HG02623 (cell line): Measurements from ENCODE around the gene RRH.
"Not testable (repeated sequence)": the region's sequence is repeated elsewhere in the genome, so short reads cannot be mapped to it uniquely, and the experiment has no call there.

Experiments used
- ATAC-seq: cut with Tn5 transposase; IDR thresholded peaks from one replicate; pipeline ENCODE4 v1.9.1; 2021; ENCODE audit warnings: moderate library complexity; ENCODE audit not compliant: unreplicated experiment

RRH gene

DNA sequence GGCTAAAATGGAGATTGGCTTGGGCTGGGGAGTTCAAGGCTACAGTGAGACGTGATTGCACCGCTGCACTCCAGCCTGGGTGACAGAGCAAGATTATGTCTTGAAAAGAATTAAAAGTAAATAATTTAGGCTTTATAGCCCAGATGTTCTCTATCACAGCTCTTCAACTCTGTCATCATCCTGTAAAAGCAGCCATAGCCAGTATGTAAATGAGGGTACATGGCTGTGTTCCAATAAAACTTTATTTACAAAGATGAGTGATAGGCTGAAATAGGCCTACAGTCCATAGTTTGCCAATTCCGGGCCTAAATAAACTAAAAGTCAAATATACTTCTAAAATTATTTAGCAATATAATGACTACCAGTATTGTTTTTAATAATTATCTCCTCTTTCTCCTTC lies 9.2 kb downstream of the RRH start:
- no peak for ATAC-seq

DNA sequence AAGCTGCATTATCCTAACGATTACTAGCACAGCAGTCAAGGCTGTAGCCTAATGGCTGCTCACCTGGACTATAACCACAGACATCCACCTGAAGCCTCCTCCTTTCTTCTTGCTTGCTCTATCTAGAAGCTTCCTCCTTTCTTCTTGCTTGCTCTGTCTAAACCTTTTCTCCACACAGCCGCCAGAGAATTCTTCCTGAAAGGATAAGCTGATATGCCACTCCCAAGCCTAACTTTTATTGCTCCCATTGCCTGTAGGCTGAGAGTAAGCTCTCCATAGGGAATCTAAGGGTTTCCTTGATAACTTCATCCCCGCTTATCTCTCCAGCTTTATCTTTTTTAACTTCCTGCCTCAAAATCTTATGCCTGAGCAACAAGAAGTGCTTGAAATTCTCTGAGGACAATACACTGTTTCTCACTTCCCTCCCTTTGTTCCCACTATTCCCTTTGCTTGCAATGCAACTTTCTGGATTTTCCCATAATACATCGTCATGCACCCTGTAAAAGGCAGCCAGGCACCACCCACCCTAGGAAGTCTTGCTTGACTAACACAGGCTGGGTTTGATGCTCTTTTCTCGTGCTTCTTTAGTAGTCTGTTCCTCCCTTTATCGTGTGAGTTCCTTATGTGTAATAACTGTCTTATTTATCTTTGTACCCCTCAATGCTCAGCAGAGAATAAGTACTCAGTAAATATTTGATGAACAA lies 18.8 kb downstream of the RRH start:
- ATAC-seq, result no peak

DNA sequence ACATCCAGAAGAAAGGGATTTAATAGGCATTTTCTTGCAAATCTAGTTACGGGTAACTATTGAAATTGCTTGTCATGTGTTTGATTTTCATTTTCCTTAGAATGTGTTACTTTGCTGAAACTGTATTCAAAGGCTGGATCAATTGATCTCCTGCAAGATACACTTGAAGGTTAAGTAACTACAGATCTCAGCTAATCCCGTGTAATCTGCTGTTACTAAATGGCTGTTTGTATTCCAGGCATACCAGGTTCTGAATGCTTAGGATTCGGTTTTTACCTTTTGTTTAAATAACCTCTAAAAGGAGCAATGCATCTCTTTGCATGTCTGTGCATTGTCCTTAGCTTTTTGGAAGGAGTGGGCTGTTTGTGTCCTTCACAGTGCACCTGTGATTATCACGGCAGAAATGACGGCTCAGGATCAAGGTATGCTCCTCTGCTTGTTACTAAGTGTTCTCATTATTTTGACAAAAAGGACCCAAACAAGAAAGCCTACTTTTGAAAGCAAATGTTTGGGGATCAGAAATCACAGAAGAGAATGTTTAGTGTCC lies 20.2 kb downstream of the RRH start, which contains the start of gene LRIT3:
Gene LRIT3, plus strand, starts transcription at position 212 of the 547 bp plus-strand sequence. Its CDS starts 95 bp downstream, at position 307.
- no peak for ATAC-seq

DNA sequence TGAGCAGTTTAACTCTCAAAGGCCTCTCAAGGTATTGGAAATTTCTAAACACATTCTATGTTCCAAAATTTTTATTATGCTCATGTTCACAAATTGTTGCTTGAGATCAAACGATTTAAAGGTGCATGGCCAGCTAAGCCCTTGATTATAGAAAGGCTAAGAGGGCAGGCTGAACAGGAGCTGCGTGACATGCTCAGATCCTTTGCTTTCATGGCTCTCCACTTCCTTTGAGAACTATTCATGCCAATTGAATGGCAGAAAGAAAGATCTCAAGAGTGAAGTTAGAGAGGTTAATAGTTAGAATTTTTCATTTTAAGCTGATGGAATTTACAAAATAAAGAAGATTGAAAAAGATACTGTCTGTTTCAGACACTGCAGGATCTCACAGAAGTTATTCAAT lies 20.7 kb downstream of the RRH start:
- ATAC-seq, result no peak

DNA sequence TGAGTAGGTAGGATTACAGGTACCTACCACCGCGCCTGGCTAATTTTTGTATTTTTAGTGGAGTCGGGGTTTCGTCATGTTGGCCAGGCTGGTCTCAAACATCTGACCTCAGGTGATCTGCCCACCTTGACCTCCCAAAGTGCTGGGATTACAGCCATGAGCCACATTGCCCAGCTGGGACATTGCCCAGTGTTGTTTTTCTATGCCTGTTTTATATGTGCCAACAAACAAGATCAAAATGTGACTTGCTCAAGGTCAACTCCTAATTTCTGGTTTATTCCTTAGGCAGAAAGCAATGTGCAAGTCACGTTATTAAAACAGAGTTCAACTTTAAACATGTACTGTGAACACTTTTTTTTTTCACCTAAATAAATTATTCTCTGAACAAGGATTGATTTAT lies 22.8 kb downstream of the RRH start:
- no peak for ATAC-seq

DNA sequence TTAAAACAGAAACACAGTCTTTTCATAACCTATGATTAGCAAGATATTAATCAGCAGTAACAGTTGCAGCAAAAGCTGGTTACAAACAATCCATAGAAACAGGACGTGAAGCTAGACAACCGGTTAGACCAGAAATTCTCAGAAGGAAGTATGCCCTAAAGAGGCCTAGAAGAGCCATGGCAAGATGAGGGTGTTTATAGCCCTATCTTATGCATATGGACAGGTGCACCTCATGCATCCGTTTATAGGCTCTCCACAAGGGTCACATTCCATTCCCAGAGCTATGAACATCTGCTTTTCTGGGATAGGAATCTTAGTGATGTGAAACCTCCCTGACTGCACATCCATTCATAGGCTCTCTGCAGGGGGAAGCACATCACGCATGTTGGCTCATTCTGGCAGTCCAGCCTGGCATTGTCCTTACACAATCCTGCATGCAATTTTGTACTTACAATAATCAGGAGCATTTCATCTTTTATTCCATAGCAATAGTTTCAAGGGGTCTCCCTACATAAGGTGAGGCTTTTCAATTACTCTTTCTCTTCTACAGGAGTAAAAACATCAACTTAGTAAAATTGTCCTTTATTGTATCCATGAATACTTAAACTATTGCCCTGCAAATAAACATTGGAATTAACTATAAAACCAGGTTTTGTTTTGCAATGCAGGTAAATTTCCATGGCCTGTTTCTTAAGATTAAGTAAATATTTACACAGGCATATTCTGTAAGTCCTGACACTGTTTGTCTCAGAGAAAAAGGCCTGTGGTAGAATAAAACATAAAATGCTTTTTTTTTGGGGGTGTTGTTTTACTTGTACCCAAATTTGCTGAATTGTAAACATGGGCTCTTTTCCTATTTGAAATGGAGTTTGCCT lies 31.9 kb downstream of the RRH start:
- ATAC-seq, result not testable (repeated sequence)

DNA sequence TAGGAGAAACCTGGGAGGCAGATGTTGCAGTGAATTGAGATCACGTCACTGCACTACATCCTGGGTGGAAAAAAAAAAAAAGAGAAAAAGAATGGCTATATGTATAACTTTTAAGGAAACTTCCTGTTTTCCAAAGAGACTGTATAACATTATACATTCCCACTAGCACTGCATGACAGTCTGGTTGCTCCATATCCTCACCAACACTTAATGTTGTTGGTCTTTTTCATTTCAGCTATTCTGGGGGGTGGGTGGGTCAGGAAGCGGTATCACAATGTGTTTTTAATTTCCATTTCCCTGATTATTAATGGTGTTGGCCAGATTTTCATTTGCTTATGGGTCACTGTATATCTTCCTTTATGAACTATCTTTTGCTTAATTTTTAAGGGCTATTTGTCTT lies 33.5 kb downstream of the RRH start:
- ATAC-seq, result no peak

DNA sequence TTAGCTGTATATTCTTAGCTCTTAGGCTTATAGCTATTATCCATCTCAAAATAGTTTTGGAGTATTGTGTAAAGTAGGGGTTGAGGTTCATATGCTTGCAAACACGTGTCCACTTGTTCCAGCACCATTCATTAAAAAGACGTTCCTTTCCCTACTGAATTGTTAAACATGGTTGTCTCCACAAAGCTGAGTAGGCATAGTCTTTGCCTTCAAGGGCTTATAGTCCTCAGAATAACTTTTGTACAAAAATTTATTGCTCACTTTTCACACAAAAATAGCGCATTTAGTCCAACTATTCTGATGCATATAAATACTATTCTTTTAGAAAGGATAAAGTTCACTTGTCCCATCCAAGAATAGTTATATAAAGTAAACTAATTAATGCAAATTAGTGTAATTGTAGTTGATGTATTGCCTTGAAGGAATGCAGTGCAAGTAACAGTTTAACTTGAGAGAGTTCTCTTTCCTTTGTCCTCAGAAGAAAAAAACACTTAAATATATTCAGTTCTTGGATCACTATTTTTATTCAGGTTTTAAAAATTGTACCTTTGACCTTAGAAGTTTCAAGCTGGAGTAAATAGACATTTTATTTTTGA lies 34.2 kb downstream of the RRH start:
- no peak for ATAC-seq

DNA sequence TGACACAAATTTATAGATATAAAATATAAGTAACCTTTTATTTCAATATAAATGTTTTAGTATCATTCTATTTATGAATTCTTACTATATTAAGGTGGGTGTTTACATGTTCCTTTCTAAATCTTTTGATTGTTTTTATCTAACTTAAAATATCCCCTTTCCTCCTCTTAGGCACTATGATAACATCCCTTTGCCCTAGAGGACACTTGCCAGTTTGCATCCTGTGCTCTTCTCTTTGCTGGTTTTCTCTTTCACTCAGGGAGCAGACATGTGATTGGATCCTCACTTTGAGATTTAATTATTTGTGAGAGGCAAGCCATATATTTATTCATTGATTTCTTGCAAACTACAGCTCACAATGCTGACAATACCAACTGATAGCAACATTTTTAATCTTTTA lies 36.4 kb downstream of the RRH start:
- ATAC-seq, result no peak

DNA sequence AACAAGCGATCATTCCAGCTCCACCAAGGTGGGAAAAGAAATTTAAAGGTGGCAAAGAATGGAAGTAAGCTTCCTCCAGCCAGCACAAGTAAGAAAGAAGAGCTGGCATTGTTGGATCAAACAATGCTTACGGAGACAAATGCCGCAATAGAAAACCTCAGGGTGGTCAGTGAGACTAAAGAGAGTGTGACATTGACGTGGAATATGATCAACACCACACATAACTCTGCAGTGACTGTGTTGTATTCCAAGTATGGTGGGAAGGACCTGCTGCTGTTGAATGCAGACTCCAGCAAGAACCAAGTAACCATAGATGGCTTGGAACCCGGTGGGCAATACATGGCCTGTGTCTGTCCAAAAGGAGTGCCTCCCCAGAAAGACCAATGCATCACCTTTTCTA lies 42.3 kb downstream of the RRH start:
- ATAC-seq, result no peak

DNA sequence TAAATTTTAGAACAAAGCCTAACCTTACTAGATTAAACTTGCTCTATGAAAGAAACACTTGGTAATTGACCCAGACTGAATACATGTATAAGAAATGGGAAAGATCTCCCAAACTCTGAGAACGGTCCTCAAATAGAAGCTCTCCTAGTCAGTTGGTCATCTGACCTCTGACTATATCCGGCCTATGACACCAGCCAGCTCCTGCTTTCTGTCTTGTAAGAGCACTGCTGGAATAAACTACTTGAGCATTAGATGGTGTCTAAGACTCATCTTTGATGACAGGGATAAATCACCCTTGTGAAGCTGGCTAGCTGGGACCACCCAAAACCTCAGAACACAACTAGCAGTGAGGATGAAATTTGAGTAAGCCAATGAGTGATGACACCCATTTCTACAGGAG lies 44.3 kb downstream of the RRH start:
- ATAC-seq, result no peak

DNA sequence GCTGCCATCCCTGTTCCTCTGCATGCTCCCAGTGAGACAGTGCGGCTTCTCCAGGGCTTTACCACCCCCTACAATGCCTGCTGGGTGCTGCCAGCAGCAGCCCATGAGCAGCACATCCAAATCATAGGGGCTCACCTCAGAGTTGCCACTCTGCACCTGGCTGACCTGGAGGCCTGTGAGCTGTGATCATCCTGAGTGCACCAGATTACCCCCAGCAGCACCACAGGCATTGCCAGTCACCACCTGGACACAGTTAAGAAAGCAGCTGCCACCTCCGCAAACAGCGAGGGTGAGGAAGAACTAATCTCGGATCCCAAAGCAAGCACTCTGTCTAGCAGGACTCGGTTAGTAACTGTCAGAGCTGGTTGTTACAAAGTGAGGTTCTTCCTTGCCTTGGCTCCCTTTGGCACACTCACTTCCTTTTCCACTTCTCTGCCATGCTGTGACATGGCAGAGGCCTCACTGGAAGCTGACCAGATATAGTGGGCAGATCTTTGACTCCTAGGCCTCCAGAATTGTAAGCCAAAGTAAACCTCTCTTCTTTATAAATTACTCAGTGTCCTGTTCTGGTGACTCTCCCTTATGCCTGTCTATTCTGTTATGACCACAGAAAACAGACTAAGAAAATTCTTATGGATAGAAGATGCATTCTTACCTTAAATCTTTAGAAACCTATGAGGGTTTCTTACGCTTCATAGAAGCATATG lies 45.3 kb downstream of the RRH start:
- no peak for ATAC-seq

DNA sequence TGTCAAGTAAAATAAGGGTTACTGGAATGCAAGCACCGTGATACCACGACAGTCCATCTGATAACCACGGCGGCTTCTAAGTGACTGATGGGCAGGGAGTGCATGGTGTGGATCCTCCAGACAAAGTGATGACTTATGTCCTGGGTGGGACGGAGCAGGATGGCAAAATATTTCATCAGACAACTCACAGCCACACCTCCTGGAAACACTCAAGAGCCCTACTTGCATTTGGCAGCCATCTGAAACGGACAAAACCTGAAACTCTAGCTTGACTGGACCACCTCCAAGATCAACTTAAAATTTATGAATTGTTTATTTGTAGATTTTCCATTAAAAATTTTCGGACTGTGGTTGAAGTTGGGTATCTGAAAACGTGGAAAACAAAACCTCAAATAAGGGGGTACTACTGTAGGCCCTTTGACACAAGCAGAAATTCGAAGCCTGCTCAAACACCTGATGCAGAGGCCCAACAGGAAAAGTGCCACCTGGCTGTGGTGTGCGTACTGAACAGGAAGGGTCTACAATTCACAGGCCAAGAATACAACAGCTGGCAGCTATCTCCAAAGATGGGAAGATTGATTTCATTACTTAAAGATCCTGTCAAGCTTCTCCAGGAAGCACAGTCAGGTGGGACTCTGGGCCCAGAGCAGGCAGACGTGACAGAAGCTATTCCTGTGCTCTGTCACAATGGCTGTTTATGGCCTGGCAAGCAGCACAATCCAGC lies 46.2 kb downstream of the RRH start:
- no peak for ATAC-seq

DNA sequence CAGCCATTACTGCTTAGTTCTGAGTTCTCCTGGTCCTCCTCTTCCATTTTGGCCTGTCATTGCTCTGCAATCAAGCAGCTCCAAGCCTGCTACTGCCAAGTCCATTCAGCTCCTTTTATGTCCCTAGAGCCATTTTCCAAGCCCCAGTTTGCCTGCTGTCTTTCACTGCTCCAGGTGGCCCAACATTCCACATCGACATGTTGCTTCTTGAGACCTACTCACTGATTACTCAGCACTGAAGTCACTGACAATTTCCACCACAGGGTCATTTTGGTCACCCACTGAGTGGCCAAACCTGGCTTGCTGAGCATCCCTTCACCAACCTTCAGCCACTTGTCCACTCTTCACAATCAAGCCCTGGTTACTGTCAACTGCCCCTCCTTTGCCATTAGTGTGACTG lies 47.3 kb downstream of the RRH start:
- no peak for ATAC-seq

DNA sequence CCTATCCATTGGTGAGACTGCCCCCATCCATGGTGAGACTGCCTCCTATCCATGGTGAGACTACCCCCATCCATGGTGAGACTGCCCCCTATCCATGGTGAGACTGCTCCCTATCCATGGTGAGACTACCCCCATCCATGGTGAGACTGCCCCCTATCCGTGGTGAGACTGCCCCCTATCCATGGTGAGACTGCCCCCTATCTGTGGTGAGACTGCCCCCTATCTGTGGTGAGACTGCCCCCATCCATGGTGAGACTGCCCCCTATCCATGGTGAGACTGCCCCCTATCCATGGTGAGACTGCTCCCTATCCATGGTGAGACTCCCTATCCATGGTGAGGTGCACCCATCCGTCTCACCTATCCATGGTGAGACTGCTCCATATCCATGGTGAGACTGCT lies 47.8 kb downstream of the RRH start:
- not testable (repeated sequence) for ATAC-seq

DNA sequence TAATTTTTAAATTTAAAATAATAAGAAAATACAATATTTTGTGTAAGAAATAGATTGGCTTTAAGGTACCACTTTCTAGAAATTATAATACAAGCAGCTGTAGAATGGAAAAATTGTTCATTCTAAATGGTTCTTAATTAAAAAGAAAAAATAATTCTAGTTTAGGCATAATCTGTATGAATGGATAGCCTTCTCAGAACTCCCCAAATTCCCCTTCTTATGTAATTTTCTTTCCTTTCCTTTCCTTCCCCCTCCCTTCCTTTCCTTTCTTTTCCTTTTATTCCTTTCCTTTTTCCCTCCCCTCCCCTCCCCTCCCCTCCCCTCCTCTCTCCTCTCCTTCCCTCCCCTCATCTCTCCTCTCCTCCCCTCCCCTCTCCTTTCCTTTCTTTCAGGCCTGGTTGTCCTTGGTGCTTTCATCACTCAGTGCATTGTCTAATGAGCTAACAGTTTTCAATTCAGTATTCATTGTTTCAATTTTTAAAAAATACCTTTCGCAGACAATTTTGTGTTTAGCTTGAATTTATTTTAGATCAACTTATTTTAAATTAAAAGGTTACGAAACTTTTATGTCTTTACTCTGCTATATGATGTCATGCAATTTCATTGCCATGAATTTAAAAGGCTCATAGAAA lies 49.0 kb downstream of the RRH start:
- no peak for ATAC-seq

DNA sequence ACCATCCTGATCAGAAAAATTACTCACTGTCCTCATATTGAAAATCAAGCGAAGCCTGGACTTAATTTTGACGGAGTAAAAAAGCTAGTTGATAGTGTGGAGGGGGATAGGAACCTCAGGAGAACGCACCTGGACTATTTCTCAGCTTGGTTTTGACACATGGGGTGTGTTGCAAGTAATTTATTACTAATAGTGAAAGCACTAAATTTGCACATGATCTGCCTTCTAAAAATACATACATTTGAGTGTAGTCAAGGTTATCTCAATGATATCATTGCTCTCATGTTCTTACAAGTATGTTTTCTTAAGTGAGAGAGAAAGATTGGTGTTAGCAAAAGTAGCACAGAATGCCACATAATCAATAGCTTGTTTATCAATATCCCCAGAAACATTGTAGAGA lies 49.6 kb downstream of the RRH start:
- ATAC-seq, result peak; percentile 69

DNA sequence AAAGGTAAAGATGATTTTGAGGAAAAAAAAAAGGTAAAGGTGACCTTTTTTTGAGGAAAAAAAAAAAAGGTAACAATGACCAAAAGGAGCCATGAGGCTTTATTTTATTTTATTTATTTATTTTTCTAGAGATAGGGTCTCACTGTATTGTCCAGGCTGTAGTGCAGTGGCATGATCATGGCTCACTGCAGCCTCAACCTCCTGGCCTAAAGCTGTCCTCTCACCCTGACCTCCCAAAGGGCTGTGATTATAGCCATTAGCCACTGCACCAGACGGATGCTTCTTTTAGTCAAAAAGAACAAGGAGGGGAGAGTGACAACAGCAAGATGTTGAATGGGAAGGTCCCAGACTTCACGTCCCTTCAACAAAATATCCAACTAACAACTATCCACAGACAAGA lies 50.6 kb downstream of the RRH start:
- no peak for ATAC-seq

DNA sequence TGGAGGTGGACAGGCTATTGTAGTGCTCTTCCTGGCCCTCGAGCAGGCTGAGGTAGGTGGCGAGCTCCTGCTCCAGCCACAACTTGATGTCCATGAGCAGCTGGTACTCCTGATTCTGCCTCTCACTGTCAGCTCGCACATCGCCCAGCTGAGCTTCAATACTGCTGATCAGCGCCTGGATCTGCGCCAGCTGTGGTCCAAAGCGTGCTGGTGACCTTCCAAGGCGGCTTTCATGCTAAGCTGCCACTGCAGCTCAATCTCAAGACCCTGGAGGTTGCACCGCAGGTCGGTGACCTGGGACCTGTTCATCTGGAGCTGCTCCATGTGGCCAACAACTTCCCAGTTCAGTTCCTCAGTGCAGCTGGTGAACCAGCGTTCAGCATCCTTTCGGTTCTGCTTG lies 51.3 kb downstream of the RRH start:
- no peak for ATAC-seq
